Glutamatergic neuron (in vitro differentiated cells): ENCODE results near the gene LTB4R2. TPM values are rescaled to one million over a fixed set of nuclear protein-coding genes. Genes with fewer than 3 reads are reported as not detected.

Experiments used
- DNase-seq: peaks from one replicate; pipeline ENCODE4 v3.0.0; 2022
- H3K27ac Mint-ChIP-seq: one replicate; pipeline ENCODE4 v1.8.0; 2020; ENCODE audit warnings: mild to moderate bottlenecking, mixed read lengths, inconsistent platforms; ENCODE audit not compliant: unreplicated experiment
- H3K27me3 Mint-ChIP-seq: one replicate; pipeline ENCODE4 v1.8.0; 2020; ENCODE audit warnings: mild to moderate bottlenecking, moderate library complexity, mixed read lengths, inconsistent platforms; ENCODE audit not compliant: unreplicated experiment
- H3K36me3 Mint-ChIP-seq: one replicate; pipeline ENCODE4 v1.8.0; 2020; ENCODE audit warnings: mild to moderate bottlenecking, mixed read lengths, inconsistent platforms; ENCODE audit not compliant: unreplicated experiment
- H3K4me1 Mint-ChIP-seq: one replicate; pipeline ENCODE4 v1.8.0; 2020; ENCODE audit warnings: mild to moderate bottlenecking, low read depth, mixed read lengths, inconsistent platforms; ENCODE audit not compliant: unreplicated experiment
- H3K4me3 Mint-ChIP-seq: one replicate; pipeline ENCODE4 v1.8.0; 2020; ENCODE audit warnings: mild to moderate bottlenecking, mixed read lengths, inconsistent platforms; ENCODE audit not compliant: unreplicated experiment
- H3K9me3 Mint-ChIP-seq: one replicate; pipeline ENCODE4 v1.8.0; 2020; ENCODE audit warnings: mild to moderate bottlenecking, moderate library complexity, mixed read lengths, inconsistent platforms; ENCODE audit not compliant: unreplicated experiment
- CTCF ChIP-seq: fragments of 200-600 bp; sonication (generic); IDR thresholded peaks from one replicate; pipeline ENCODE4 v1.5.0; 2021; ENCODE audit not compliant: partially characterized antibody, unreplicated experiment
- total RNA-seq: library from RNA; stranded (reverse); fragmentation: NEBNext Ultra II Directional; extraction: Animal tissue kit (Norgen Biotek cat#: 25700); gene quantifications from one replicate; pipeline ENCODE4 v1.2.1, GENCODE V29; 2021; ENCODE audit not compliant: unreplicated experiment

LTB4R2 gene
- total RNA-seq, 1 donor from 2014 or later = 8.9 TPM

- no peaks in the 10 kb centered on the region for H3K36me3 Mint-ChIP-seq
- no peak for DNase-seq
- TF ChIP-seq CTCF = no peak
- no peak overlapping the region for H3K4me3 Mint-ChIP-seq
- peaks cover 3% of the 10 kb centered on the region for H3K9me3 Mint-ChIP-seq
- H3K4me1 Mint-ChIP-seq = no peaks in the 10 kb centered on the region
- no peak overlapping the region for H3K27ac Mint-ChIP-seq
- no peaks in the 10 kb centered on the region for H3K27me3 Mint-ChIP-seq
Observed at GRCh38 chr14:24292118-24292807, 17.7 kb upstream of the LTB4R2 start.

- Mint-ChIP-seq H3K4me3 (no peak overlapping the region), H3K4me1 (no peaks in the 10 kb centered on the region), H3K36me3 (no peaks in the 10 kb centered on the region), H3K9me3 (peaks cover 3% of the 10 kb centered on the region), H3K27me3 (no peaks in the 10 kb centered on the region), H3K27ac (no peak overlapping the region)
- no peak for TF ChIP-seq CTCF
- no peak for DNase-seq
Observed at GRCh38 chr14:24293525-24293924, 16.4 kb upstream of the LTB4R2 start.

GRCh38 chr14:24296341-24297157, 13.4 kb upstream of the LTB4R2 start:
- Mint-ChIP-seq H3K9me3 (peaks cover 11% of the 10 kb centered on the region), H3K4me3 (no peak overlapping the region), H3K27me3 (peaks cover 9% of the 10 kb centered on the region), H3K27ac (no peak overlapping the region), H3K4me1 (peaks cover 7% of the 10 kb centered on the region), H3K36me3 (no peaks in the 10 kb centered on the region)
- DNase-seq = peak; percentile 67
- TF ChIP-seq CTCF = peak; percentile 52

- Mint-ChIP-seq H3K36me3 (no peaks in the 10 kb centered on the region), H3K9me3 (peaks cover 11% of the 10 kb centered on the region), H3K4me1 (peaks cover 7% of the 10 kb centered on the region), H3K27ac (no peak overlapping the region), H3K4me3 (peak overlapping the region; percentile 55), H3K27me3 (peaks cover 9% of the 10 kb centered on the region)
- no peak for DNase-seq
- TF ChIP-seq CTCF = peak; percentile 19
Observed at GRCh38 chr14:24297190-24297964, 12.6 kb upstream of the LTB4R2 start.
